Measurements from ENCODE around the gene ASB6.
A peak's percentile ranks its signal among the peaks of the same experiment; 100 is the strongest.
"Not testable (repeated sequence)": the region's sequence is repeated elsewhere in the genome, so short reads cannot be mapped to it uniquely, and the experiment has no call there.

Gene ASB6

DNA sequence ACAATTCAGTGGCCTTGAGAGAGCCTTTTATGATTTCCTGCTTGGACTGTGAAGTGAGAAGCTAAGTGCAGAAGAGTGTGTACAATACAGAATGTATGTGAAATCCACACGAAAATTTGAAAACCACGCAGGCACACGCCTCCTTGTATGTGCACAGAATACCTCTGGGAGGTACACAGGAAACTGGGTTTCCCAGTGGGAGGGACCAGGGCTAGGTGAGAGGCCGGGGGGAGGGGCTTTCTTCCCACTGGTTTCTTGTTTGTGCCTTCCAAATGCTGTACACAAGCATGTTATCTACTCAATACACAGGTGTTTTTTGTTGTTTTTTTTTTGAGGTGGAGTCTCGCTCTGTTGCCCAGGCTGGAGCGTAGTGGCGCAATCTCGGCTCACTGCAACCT is 37.2 kb downstream of the ASB6 start:
- DNase-seq: no peak

DNA sequence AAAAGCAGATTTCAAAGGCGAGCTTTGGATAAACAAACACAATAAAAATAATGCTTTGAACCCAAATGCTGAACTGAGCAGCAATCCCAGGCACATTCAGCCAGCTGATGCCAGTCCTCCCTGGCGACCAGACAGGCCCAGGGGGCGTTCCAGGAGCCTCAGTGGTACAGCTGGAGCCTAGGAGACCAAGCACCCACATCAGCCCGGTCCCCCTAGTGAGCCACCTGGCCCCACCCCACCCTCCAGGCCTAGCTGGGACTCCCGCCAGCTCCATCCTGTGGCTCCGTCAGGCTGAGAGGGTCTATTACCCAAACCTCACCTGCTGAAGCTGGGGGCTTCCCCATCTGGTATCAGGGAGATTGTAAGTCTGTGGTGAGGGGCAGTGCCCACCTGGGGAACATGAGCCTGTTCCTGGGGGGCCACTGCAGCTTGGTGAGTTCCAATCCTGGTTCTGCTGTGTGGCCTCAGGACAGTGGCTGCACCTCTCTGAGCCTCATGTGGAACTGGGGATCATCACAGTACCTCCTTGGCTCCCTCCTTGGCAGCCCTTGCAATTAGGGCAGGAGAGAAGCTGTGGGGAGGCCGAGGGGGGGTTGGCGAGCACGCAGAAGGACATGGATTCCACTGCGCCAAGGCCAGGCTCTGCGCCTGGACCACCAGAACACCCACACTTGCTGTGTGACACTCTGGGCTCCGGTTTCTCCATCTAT is 37.7 kb downstream of the ASB6 start:
- DNase-seq: no peak

DNA sequence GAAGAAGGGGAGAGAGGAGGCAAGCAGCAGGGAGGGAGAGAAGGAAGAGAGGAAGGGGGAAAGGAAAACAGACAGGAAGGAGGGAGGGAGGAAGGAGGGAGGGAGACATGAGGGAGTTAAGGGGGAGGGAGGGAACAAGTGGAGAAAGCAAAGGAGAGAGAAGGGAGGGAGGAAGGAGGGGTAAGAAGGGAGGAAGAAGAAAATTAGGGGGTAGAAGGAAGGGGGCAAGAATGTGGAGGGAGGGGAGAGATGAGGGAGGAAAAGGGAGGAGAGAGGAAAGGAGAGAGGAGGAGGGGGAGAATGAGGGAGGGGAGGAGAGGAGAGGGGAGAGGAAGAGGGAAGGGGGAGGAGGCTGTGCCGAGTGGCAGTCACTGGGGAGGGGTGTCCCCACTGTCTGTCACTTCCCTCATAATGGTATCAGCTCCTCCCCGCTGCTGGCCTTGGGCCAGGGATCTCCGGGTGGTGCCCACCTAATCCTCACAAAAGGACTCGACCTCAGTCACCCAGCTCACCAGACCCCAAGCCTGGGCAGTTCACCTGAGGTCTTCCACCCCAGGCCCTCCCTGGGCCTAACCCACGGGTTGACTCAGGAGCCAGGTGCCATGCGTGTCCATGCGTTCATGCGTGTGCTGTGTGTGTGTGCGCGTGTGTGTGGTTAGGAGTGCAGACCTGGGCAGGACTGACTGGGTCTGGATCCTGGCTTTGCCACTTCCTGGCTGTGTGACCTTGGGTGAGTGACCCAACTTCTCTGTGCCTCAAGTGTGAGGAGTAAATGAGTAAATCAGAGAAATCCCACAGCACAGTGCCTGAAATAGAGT is 39.1 kb downstream of the ASB6 start:
- no peak for DNase-seq

DNA sequence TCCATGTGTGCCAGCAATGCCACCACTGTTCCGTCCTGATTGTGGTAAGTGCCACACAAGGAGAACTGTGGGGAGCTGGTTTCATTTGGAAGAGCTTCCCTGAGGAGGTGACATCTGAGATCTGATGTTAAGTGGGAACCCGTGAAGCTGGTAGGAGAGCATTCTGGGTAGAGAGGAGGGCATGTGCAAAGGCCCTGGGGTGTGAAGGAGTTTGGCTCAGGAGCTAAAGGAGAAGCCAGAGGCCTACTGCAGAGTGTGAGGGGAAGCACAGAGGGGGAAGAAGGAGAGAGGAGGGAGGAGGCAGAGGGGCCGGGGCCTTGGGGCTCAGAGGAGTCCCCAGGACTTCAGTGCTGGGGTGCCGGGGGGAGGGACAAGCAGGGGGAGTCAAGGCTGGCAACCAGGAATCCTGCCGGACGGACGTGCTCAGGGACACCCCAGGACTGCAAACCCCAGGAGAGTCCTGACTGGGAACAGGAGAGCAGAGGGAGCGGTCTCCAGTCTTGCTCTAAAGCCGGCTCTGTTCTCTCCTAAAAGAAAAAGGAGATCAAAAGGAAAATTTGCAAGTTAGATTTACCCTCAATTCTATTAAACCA is 40.8 kb downstream of the ASB6 start:
- DNase-seq: no peak

DNA sequence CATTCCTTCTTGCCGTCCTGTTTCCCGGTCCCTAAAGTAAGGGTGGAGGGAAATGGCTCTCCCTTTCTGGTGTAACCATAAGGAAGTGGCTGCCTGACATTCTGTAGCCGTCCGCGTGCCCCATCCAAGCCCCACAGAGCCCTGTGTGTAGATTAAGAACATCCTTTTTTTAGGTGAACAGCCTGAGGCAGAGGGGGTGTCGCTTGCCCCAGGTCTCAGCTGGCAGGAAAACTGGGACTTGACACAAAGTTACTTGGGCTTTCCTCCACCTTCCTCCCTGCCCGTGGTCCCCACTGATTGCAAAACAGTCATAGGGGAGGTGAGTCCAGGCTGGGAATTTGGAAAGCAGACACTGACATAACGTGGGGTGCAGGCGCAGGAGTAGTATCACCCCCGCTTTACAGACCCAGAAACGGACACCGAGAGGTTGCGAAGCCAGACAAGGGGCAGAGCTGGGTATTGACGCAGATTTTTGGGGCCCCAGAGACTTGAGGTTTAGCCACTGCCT is 43.8 kb downstream of the ASB6 start:
- no peak for DNase-seq

DNA sequence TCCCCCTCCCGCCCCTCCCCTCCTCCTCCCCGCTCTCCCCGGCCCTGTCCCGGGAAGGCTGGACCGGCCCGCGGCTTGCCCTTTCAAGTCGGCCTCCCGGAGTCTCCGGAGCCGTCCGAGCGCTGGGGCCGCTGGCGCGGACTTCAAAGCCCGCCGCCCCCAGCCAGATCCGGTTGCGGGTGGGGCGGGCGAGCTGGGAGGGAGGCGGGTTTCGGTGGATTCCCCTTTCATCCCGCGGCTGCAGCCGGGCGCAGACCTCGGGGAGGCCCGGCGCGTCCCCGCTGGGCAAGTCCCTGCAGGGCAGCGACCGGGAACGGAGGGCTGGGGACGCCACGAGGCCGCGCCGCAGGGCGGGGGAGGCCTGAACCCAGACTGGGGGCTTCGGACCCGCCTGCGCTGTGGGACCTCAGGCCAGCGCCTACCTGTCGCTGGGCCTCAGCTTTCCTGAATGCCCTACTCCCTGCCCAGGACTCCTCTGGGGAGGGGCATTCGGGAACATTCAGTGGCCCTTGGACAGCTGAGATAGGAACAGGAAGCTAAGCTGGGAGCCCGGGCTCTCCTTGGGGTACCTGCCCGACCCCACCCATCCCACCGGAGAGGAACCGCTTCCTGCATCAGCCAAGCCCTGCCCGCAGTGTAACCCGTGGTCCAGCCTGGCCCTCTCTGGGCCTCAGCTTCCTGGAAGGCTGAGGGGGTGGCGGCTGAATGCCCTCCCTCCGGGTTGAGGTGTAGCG is 44.4 kb downstream of the ASB6 start:
- peak; percentile 43 for DNase-seq

DNA sequence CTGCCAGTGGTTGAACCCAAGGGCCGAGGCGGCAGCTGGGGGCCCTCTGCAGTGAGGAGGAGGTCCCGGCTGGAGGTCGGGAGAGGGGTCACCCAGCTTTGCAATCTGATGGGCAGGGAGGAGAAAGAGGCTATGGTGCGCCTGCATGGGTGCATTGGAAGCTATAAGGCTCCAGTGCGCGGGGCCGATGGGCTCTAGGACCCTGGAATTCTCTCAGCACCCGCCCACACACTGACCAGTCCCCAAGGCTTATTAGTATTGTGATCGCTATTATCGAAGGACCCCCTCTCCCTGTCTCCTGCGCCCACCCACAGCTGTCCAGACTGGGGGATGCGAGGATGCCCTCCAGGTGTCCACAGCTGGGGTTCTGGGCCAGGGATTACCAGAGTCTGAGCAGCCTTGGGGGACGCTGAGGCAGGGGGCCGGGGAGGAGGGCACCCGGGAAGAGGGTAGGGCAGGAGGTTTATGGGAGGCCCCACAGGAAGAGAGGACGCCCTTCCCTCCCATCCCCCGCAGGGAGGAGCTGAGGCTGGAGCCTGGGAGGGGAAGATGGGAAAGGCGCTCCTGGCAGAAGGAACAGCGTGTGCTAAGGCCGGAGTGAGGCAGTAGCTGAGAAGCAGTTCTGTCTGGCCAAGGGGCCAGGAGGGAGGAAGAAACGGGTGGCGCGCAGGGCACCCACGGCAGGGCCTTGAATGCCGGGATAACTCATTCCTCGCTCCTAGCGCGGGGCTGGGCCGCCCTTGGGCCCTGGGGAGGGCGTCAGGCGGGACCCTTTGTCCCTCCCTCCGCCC is 45.2 kb downstream of the ASB6 start:
- no peak for DNase-seq

DNA sequence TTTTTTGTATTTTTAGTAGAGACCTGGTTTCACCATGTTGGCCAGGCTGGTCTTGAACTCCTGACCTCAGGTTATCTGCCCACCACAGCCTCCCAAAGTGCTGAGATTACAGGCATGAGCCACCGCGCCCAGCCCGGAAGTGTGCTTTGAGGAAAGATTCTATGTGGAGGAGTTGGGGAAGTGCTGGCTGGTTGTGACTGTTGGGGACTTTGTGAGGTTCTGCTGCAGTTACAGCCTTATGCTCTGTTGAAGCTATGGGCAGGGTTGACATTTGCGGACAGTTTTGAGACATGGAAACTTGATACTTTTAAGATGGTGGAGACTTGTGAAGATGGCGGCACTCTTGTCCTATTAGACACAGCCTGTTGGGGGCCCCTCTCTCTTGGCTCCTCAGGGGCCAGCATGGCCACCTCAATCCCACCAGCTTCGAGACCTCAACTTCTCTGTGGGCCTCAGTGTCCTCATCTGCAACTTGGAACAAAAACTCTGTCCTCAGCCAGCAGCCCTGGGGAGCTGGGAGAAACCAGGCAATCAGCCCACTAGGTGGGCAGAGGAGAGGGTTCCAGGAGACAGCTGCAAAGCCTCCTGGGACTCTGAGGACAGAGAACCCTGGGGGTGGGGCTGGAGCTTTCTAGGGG is 45.9 kb downstream of the ASB6 start:
- DNase-seq: no peak

DNA sequence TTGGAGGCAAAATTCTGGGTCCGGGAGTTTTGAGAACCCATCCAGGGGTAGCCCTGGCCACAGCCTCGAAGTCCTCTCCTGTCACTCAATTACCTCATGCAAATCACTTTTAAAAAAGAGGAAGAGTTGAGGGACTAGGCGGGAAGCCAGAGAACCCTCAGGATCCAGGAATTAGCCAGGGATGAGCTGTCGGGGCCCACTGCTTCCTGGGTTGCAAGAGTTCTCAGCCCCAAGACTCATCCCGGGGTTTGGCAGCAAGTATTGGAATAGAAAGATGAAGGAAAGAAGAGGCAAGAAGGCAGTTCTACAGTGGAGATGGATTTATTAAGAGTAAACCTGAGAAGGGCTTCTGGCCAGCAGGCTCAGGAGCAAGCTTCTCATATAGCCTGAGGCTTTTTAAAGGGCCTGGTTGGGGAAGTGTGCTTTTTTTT is 46.6 kb downstream of the ASB6 start:
- no peak for DNase-seq

DNA sequence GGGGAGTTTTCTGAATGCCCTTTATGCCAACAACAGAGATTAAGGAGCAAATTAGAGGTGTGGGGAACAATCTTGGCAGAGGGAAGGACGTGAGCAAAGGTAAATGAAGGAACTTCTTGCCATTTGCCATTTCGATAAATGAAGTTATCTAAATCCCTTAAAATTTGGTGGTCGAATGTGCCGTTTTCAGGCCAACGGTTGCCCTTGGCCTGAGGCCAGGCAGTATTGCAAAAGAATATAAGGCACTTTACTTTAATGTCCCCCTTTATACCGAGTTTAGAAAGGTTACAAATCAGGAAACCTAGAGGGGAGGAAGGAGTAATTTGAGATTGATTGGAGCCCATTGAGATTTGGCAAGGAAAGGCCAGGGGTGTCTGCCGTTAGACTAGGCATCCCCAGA is 47.3 kb downstream of the ASB6 start:
- no peak for DNase-seq

DNA sequence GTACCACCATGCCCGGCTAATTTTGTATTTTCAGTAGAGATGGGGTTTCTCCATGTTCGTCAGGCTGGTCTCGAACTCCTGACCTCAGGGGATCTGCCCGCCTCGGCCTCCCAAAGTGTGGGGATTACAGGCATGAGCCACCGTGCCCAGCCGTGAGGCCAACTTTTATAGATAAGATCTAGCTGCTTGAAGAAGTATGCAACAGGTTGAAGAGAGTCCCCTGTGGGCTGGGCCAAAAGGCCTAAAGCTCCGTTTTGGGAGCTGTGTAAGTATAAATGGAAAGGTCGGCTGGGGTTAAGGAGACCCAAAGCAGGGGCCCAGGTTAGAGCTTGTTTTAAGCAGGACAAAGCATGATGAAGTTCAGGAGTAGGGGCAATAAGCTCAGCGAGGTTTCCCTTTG is 49.2 kb downstream of the ASB6 start:
- not testable (repeated sequence) for DNase-seq

DNA sequence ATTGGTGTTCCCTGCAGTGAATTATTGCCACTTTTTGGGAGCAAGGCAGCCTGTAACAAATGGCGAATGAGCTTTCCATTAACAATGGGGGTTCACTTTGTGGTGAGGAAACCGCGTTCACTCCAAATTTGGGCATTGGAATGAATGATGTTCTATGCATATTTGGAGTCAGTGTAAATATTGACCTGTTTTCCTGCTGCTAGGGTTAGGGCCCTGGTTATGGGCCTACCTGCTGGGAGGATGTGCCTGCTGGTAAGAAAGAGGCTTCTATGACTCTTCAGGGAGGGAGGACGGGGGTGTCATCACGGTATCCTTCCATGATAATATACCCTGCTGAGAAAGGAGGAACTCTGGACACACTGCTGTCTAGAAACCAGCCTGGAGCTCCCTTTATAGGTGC is 50.0 kb downstream of the ASB6 start:
- DNase-seq: no peak

DNA sequence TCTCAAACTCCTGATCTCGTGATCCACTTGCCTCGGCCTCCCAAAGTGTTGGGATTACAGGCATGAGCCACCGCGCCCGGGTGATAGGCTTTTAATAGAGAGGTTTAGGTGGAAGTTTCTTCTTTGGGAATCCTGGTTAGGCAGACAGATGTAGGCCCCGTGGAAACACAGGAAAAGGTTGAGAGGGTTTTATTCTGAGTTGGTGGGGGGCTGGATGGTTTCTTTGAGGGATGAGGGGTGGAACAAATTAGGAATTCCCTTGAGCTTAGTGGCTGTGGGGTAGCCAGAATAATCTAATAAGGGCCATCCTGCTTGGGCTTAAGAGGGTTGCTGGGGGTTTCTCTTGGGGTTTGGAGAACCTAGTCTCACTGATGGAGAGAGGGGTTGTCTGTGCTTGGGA is 51.5 kb downstream of the ASB6 start:
- DNase-seq: no peak

DNA sequence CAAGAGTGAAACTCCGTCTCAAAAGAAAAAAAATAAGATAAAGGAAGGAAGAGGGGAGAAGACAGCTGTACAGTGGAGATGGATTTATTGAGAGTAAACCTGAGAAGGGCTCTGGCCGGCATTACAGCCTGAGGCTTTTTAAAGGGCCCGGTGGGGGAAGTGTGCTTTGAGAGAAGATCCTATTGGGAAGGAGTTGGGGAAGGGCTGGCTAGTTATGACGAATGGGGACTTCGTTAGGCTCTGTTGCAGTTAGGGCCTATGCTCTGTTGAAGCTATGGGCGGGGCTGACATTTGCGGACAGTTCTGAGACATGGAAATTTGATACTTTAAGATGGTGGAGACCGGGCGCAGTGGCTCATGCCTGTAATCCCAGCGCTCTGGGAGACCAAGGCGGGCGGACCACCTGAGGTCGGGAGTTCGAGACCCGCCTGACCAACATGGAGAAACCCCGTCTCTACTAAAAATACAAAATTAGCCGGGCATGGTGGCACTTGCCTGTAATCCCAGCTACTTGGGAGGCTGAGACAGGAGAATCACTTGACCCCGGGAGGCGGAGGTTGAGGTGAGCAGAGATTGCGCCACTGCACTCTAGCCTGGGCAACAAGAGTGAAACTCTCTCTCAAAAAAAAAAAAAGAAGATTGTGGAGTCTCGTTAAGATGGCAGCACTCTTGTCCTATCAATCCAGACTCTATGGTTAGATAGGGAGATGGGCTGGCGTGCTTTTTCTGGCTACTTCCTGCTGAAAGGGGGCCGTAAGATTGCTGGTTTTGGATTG is 54.3 kb downstream of the ASB6 start:
- DNase-seq: no peak

DNA sequence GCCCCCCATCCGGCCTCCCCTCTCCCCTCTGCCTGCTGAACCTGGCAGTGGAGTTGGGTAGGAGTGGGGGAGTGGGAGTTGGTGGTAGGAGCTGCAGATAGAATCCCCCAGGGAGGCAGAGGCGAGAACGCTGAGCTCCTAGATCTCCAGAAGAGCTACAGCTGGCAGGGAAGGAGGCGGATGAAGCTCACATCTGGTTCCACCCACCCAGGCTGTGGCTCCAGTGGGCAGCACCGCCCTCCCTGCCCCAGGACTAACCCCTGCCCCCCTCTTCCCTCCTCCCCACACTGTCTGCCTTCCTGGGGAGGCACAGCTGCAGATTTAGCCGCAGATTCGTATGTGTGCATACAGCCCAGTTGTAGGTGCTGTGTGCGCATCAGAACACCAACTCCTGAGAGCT is 55.3 kb downstream of the ASB6 start:
- DNase-seq: no peak

DNA sequence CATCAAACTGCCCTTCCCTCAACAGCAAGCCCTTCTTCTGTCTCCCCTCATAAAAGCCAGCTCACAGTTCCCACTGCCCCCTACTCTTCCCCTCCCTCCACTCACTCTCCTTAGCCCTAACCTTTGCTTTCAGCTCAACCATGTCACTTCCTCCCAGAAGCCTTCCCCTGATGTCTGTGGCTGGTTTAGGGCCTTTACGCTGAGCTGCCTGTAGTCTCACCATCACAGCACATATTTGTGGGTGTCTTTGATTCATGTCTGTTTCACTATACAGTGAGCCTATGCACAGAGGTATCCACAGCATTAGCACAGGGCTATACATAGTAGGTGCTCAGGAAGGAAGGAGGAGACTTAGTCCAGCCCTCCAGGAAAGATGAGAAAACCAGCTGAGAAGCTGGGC is 55.7 kb downstream of the ASB6 start:
- no peak for DNase-seq

DNA sequence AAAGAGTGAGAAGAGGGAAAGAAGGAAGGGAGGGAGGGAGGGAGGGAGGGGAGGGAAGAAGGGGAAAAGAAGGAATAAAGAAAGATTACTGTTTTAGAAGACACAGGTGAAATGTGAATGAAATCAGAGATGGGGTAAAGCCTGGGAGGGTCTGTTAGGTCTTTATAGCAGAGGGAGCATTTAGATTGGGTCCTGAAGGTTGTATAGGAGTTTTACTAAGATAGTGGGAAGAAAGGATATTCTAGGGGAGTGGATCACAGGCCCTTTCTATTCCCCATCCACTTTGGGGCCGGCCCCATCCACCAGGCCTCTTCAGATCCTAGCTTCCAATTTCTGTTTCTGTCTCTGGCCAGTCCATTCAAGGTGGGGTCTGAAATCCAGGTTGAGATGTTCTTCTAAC is 56.6 kb downstream of the ASB6 start:
- no peak for DNase-seq
